Spinal cord (tissue), 10 donors: ENCODE measurements around the gene KRTAP10-2. TPM values are rescaled to one million over a fixed set of nuclear protein-coding genes. Genes with fewer than 3 reads are reported as not detected.
"Not testable (repeated sequence)": the region's sequence is repeated elsewhere in the genome, so short reads cannot be mapped to it uniquely, and the experiment has no call there.

Experiments
- DNase-seq, 6 donors: peaks; one replicate each; pipeline versions ENCODE4 v3.0.0 to v3.0.0-alpha.2; 2013 to 2015; ENCODE audit warnings: low spot score in 6 of 6, low read depth in 4 of 6
- H3K27ac ChIP-seq: one replicate; pipeline ENCODE4 v1.5.1; 2013; ENCODE audit warnings: low read depth, low read length, control low read depth
- H3K27me3 ChIP-seq: one replicate; pipeline ENCODE4 v1.6.1; 2013; ENCODE audit warnings: low read length; ENCODE audit not compliant: control insufficient read depth, insufficient read depth
- H3K36me3 ChIP-seq: one replicate; pipeline ENCODE4 v1.6.1; 2013; ENCODE audit warnings: low read length; ENCODE audit not compliant: control insufficient read depth, insufficient read depth
- H3K4me1 ChIP-seq: one replicate; pipeline ENCODE4 v1.6.1; 2013; ENCODE audit warnings: low read length; ENCODE audit not compliant: control insufficient read depth, insufficient read depth
- H3K4me3 ChIP-seq: one replicate; pipeline ENCODE4 v1.5.1; 2013; ENCODE audit warnings: low read depth, low read length, control low read depth
- H3K9me3 ChIP-seq: one replicate; pipeline ENCODE4 v1.6.1; 2013; ENCODE audit warnings: low read length; ENCODE audit not compliant: control insufficient read depth, insufficient read depth
- WGBS: methylation state at CpG from one replicate; pipeline ENCODE4 v1.1.5; 2013; ENCODE audit warnings: missing lambda C conversion rate; ENCODE audit not compliant: insufficient coverage; 5-methylcytosine and 5-hydroxymethylcytosine counted together
- polyA plus RNA-seq, 2 donors: library from polyadenylated mRNA; unstranded; fragments of 120-200 nt; gene quantifications; one replicate each; pipeline ENCODE4 v1.2.1, GENCODE V29; 2013; ENCODE audit not compliant: insufficient read length in 2 of 2
- total RNA-seq, 2 donors: library from RNA; depleted of rRNA in 1 of 2; stranded (reverse); fragments of 120-200 nt in 1 of 2; fragments of >200 nt in 1 of 2; gene quantifications; one replicate each; pipeline versions ENCODE4 v1.2.3 to v1.2.4, GENCODE V29; 2013 to 2014
- donor health status: healthy.

The KRTAP10-2 gene
- total and polyA plus RNA-seq, 4 donors = not detected

DNA sequence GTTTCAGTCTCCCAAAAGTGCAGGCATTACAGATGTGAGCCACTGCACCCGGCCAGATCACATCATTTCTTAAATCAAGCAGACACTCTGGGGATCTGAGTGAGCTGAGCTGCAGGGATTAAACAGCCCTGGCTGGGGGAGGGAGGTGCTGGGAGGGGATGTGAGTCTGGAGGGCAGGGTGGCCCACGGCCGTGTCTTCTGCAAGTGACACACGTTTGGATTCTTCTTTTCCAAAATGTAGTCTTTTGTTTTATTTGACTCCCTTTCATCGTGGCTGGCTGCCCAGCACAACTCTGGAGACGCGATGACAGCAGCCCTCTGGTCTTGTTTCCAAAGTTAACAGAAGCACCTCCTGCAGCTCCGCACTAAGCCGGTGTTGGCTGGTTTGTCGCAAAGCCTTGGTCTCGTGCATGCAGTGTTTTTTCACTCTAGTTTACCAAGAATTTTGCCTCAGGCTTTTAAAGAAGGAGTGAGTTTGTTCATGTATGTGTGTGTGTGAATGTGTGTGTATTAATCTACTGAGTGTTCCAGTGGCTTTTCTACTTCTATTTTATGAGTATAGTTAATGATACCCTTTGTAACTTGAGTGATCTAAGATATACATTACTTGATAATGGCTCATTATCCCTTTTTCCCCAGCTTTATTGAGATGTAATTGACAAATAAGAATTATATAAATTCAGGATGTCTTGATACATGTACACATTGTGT, 31.9 kb upstream of the KRTAP10-2 start:
- Histone ChIP-seq H3K4me1 (no peaks in the 10 kb centered on the region), H3K27me3 (peaks cover 7% of the 10 kb centered on the region), H3K36me3 (no peaks in the 10 kb centered on the region), H3K4me3 (no peak overlapping the region), H3K27ac (no peak overlapping the region), H3K9me3 (no peaks in the 10 kb centered on the region)
- peak in 5 of 6 donors; percentile 9 to 79 (median 20) for DNase-seq
- 0% methylated on average over 3 of the region's 11 CpGs for WGBS

DNA sequence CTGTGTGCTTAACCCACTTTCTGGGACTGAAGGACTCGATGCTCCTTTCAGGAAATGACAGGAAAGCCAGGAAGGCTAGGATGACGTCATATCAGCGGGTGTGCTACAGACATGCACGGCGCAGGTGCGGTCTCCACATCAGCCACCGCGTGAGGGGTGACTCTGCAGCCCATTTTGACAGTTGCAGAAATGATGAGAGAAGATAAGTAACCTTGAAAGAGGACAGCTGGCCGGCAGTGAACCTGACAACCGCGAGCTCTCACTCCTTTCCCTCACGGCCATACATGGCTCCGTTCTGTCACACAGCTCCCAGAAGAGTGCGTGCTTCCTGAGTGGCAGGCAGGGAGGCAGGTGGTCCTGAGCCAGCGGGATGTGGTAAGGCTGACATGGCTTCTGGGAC, 30.8 kb upstream of the KRTAP10-2 start:
- 83% methylated on average over 12 of the region's 15 CpGs for WGBS
- no peak for DNase-seq
- Histone ChIP-seq H3K36me3 (no peaks in the 10 kb centered on the region), H3K27ac (no peak overlapping the region), H3K9me3 (peaks cover 3% of the 10 kb centered on the region), H3K4me1 (no peaks in the 10 kb centered on the region), H3K27me3 (peaks cover 7% of the 10 kb centered on the region), H3K4me3 (no peak overlapping the region)

DNA sequence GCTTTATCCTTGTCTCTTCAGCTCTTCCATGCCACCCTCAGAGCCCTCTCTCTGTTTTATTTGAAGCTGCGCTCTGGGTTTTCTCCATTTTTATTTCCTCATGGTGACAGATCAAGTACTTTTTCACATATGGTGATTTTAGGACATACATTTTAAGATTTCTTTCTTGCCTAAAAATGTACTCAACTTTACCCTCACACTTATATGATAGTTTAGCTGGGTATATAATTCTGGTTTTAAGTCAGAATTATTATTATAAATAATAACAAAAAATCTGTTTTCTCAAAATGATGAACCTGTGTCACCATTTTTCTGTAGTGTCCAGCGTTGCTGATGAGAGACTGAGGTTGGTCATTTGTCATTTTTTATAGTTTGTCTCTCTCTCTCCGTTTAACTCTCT, 29.9 kb upstream of the KRTAP10-2 start:
- peaks cover 4% of the 10 kb centered on the region for H3K9me3 ChIP-seq
- no peaks in the 10 kb centered on the region for H3K4me1 ChIP-seq
- DNase-seq = no peak
- H3K36me3 ChIP-seq = no peaks in the 10 kb centered on the region
- H3K27ac ChIP-seq = no peak overlapping the region
- WGBS = 100% methylated on average over 1 of the region's 3 CpGs
- H3K27me3 ChIP-seq = peaks cover 7% of the 10 kb centered on the region
- no peak overlapping the region for H3K4me3 ChIP-seq

DNA sequence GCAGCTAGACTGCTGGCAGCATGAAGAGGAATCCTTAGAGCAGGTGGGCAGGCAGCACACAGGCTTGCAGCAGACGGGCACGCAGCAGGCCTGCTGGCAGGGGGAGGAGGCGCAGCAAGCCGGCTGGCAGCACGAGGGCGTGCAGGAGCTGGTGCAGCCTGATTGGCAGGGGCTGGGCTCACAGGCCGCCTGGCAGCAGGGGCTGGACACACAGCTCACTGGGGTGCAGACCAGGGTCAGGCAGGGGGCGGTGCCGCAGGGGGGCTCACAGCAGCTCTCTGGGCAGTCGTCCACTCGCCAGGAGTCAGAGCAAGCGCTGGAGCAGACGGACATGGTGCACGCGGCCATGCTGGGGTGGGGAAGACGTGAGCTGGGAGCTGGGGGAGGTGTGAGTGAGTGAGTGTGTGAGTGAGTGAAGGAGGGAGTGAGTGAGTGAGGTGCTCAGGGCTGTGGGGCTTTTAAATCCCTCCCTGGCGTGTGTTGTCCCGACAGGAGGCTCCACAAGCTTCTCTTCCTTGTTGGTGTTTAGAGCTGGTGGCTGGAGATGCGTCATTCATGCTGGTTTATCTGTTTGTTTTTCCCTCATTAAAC, 29.0 kb upstream of the KRTAP10-2 start, which contains the start of gene KRTAP10-5:
Gene KRTAP10-5, minus strand, starts transcription at position 374 of the 591 bp plus-strand sequence. Its CDS starts 26 bp downstream, at position 348.
- 24% methylated on average over 19 of the region's 19 CpGs for WGBS
- H3K9me3 ChIP-seq, H3K4me1 ChIP-seq, DNase-seq, H3K36me3 ChIP-seq, H3K27ac ChIP-seq, H3K27me3 ChIP-seq, H3K4me3 ChIP-seq: not testable (repeated sequence)

DNA sequence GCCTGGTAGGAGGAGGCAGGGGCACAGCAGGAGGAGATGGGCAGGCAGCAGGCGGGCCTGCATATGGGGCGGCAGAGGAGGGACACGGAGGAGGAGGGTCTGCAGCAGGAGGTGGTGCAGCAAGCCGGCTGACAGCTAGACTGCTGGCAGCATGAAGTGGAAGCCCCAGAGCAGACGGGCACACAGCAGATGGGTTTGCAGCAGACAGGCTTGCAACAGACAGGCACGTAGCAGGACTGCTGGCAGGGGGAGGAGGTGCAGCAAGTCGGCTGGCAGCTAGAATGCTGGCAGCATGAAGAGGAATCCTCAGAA, 28.5 kb upstream of the KRTAP10-2 start:
- DNase-seq = peak in 1 of 6 donors; percentile 17
- Histone ChIP-seq H3K27ac (no peak overlapping the region), H3K9me3 (peaks cover 4% of the 10 kb centered on the region), H3K27me3 (no peaks in the 10 kb centered on the region), H3K36me3 (no peaks in the 10 kb centered on the region), H3K4me1 (peaks cover 3% of the 10 kb centered on the region), H3K4me3 (no peak overlapping the region)
- WGBS = 55% methylated on average over 7 of the region's 7 CpGs

DNA sequence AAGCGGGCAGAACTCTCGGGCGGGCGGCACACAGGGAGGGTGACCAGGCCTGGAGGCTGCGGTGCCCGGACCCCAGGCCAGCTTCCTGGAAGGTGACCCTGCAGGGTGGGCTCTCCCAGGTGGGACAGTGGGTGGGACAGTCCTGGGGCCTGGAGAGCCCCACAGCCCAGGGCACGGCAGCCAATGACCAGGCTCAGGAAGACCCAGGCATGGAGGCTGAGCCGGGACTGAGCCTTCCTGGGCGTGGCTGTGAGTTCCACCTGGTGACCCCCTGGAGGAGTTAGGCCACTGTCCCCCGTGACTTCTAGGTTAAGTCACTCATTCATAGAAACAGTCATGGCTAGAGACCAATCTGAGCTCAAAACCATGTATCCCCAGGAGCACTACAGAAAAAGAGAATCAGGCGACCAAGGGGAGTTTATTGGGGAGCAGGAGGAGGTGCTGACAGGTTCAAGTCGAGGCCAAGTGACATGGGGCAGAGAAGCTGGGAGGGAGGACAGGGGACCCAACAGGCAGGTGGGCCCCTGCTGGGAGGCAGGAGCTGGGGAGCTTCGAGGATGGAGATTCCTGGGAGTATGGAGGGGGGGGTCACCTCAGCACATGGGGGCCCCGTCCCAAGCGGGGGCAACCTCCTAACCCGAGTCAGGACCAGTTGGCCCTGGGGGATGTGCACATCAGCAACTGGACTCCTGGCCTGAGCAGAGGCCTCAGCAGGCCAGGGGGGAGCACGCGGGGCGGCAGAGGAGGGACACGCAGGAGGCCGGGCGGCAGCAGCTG, 27.9 kb upstream of the KRTAP10-2 start:
- Histone ChIP-seq H3K9me3 (peaks cover 4% of the 10 kb centered on the region), H3K27ac (no peak overlapping the region), H3K4me1 (peaks cover 4% of the 10 kb centered on the region), H3K27me3 (no peaks in the 10 kb centered on the region), H3K4me3 (no peak overlapping the region), H3K36me3 (no peaks in the 10 kb centered on the region)
- no peak for DNase-seq
- 69% methylated on average over 20 of the region's 22 CpGs for WGBS

DNA sequence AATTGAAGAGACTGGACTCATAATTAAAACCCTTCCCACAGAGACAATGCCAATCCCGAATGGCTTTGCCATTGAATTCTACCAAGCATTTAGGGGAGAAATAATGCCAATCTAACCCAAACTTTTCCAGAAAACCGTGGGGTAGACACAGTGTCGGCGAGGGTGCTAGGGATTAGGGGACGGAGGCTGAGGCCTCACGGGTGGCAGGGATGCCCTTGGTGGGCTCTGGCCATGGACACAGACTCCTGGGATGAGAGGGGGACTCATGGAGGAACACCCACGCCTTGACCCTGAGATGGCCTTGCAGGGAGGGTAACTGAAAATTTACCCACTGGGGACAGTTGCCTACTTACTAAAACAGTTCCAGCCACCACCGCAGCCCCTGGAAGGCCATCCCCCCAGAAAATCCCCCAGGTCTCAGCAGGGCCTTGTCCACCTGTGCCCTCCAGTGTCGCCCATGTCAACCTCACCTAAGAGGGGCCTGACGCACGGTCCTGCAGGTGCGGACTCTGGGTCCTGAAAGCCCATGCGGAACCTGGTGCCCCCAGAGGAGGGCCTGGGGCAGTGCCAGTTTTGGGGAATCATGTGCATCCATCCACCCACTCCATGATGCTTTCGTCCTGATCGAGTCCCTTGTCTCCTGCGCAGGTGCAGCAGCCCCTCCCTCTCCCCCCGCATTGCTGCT, 27.2 kb upstream of the KRTAP10-2 start:
- WGBS = 94% methylated on average over 16 of the region's 17 CpGs
- no peak overlapping the region for H3K27ac ChIP-seq
- no peaks in the 10 kb centered on the region for H3K27me3 ChIP-seq
- no peaks in the 10 kb centered on the region for H3K36me3 ChIP-seq
- peaks cover 4% of the 10 kb centered on the region for H3K9me3 ChIP-seq
- DNase-seq = no peak
- H3K4me3 ChIP-seq = no peak overlapping the region
- H3K4me1 ChIP-seq = peaks cover 4% of the 10 kb centered on the region

DNA sequence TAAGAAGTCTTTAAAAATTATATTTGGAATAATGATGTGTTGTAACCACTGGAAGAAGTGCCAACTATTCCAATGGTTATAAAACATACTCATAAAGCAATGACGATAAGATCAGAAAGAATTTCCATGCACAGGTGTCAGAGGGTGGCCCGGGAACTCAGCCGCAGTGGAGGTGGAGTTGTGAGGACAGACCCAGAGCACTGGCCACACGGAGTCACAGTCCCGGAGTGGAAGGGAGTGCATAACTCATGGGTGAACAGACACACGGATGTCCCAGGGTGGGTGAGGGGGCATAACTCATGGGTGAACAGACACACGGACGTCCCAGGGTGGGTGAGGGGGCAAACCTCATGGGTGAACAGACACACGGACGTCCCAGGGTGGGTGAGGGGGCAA, 24.7 kb upstream of the KRTAP10-2 start:
- Histone ChIP-seq H3K9me3 (peaks cover 4% of the 10 kb centered on the region), H3K4me1 (peaks cover 4% of the 10 kb centered on the region), H3K4me3 (no peak overlapping the region), H3K36me3 (no peaks in the 10 kb centered on the region), H3K27ac (no peak overlapping the region), H3K27me3 (no peaks in the 10 kb centered on the region)
- 98% methylated on average over 5 of the region's 10 CpGs for WGBS
- DNase-seq = no peak

DNA sequence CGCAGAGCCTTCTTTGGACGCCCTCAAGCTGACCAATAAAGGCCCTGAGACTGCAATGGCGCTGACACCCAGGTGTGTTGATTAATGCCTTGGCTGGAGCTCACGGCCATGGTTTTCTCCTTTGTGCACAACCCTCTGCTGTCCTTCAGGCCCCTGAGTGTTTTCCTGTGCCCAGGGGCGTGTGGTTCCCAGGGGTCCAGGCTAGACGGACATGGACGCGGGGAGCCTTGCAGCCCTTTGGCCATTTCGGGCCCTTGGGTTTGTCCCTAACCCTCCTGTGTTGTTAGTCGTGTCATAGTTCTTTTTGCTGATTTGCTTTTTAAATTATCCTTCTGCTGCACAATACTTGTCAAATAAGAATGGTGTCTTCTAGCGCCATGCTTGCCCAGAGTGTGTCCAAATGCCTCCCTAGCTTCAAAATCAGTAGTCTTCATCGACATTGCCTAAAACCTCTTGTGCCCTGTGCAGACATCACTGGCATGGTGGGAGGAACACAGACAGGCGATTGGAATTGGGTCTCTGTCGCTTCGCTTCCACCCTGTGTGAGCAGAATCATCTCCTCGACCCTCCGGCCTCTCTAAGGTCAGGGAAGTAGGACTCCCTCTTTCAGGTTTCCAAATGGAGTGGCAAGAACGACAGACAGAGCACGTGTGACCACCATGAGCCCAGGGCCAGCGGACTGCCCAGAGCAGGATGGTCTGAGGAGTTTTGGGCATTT, 24.2 kb upstream of the KRTAP10-2 start:
- WGBS = 86% methylated on average over 14 of the region's 20 CpGs
- Histone ChIP-seq H3K27ac (no peak overlapping the region), H3K4me1 (peaks cover 4% of the 10 kb centered on the region), H3K27me3 (no peaks in the 10 kb centered on the region), H3K4me3 (no peak overlapping the region), H3K36me3 (no peaks in the 10 kb centered on the region), H3K9me3 (peaks cover 4% of the 10 kb centered on the region)
- no peak for DNase-seq
